Measurements from ENCODE around the gene CNTLN.
"Not testable (repeated sequence)": the region's sequence is repeated elsewhere in the genome, so short reads cannot be mapped to it uniquely, and the experiment has no call there.

Gene CNTLN

GRCh38 chr9:17422994-17423680 lies 288.3 kb downstream of the CNTLN start:
- TF ChIP-seq ZFX (IDR thresholded peaks at IDR 0.05) = no peak
- TF ChIP-seq CTCF (conservative IDR thresholded peaks at IDR 0.05) = no peak
- H3K27ac ChIP-seq = no peak overlapping the region

- no peak overlapping the region for H3K27ac ChIP-seq
- TF ChIP-seq ZFX (IDR thresholded peaks at IDR 0.05) (no peak), CTCF (conservative IDR thresholded peaks at IDR 0.05) (no peak)
Measured at GRCh38 chr9:17423681-17424011, 288.8 kb downstream of the CNTLN start.

- no peak overlapping the region for H3K27ac ChIP-seq
- TF ChIP-seq ZFX (IDR thresholded peaks at IDR 0.05) = no peak
- no peak for TF ChIP-seq CTCF (conservative IDR thresholded peaks at IDR 0.05)
Measured at GRCh38 chr9:17425384-17425783, 290.5 kb downstream of the CNTLN start.

GRCh38 chr9:17433526-17433925 lies 298.7 kb downstream of the CNTLN start:
- no peak overlapping the region for H3K27ac ChIP-seq
- TF ChIP-seq CTCF (conservative IDR thresholded peaks at IDR 0.05) (no peak), ZFX (IDR thresholded peaks at IDR 0.05) (no peak)

- no peak overlapping the region for H3K27ac ChIP-seq
- TF ChIP-seq CTCF (conservative IDR thresholded peaks at IDR 0.05) (no peak), ZFX (IDR thresholded peaks at IDR 0.05) (no peak)
Measured at GRCh38 chr9:17436854-17437253, 302.0 kb downstream of the CNTLN start.

GRCh38 chr9:17437813-17438212 lies 303.0 kb downstream of the CNTLN start:
- TF ChIP-seq CTCF (conservative IDR thresholded peaks at IDR 0.05) (no peak), ZFX (IDR thresholded peaks at IDR 0.05) (no peak)
- no peak overlapping the region for H3K27ac ChIP-seq

GRCh38 chr9:17445126-17445525 lies 310.3 kb downstream of the CNTLN start:
- H3K27ac ChIP-seq = not testable (repeated sequence)

- TF ChIP-seq ZFX (IDR thresholded peaks at IDR 0.05) = no peak
- TF ChIP-seq CTCF (conservative IDR thresholded peaks at IDR 0.05) = no peak
- no peak overlapping the region for H3K27ac ChIP-seq
Measured at GRCh38 chr9:17453751-17454150, 318.9 kb downstream of the CNTLN start.

Measured in C4-2B (cell line).